NCI-H1417 (cell line): ENCODE results near the gene FBLIM1.
A peak's percentile ranks its signal among the peaks of the same experiment; 100 is the strongest.

Experiments
- DNase-seq, 3 experiments: peaks; one replicate each; lab custom pipeline; 2025; lab: John Stamatoyannopoulos, UW

The FBLIM1 gene

DNA sequence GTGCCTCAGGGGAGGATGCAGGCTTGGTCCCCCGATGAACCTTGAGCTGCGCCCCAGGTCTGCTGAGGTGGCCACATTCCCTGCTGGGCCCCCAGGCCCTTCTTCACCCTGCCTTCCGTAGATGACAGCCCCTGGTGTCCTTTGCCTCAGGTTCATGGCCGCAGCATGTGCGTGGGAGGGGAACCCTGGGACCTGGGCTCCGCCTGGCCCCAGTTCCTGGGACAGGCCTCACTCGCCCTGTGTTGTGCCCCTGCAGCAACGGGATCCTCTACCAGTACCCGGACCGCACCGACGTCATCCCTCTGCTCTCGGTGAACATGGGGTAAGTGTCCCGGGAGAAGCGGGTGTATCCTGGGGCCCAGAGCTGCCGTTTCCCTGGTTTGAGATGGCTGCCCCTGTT is 27.7 kb upstream of the FBLIM1 start:
- no peak for DNase-seq

DNA sequence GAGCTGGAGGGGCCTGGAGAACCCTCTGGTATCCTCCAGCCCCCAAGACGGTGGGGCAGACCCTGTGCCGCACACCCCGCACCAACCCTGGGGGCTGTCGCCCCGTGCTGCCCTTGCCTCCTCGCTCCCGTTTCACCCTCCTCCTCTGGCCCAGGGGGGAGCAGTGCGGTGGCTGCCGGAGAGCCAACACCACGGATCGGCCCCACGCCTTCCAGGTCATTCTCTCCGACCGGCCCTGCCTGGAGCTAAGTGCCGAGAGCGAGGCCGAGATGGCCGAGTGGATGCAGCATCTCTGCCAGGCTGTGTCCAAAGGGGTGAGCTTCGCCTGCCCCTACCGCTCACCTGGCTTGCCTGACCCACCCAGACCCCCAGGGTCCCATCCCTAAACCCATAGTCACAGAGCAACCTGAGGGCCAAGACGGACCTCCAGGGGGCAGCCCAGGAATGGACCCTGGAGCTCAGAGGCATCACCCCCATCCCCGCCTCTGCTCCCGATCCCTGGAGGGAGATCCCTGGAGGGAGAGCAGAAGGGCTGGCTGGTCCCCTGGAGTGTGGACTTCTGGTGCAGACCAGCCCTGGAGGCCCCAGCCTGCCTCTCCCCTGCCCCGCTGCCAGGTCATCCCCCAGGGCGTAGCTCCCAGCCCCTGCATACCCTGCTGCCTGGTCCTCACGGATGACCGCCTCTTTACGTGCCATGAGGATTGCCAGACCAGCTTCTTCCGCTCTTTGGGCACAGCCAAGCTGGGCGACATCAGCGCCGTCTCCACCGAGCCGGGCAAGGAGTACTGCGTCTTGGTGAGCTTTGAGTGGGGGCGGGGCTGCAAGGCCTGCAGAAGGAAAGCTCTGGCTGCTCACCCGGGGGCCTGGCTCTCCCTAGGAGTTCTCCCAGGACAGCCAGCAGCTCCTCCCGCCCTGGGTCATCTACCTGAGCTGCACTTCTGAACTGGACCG is 26.6 kb upstream of the FBLIM1 start:
- no peak for DNase-seq

DNA sequence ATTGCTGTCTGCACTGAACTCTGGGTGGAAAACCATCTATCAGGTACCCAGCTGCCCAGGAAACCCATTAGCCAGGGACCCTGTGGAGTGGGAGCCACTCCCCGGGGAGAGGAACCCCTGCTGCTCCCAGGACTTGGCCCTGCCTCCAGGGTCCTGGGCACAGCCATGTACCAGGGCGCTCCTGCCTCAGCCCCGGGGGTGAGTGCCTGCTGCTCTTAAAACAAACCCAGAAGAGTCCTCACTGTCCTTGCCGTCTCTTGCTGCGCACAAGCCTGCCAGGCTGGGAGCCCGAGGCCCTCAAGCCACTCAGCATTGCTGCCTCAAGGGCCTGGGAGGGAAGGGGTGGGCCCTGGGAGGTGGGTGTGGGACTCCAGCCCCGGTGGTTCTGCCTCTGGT is 25.9 kb upstream of the FBLIM1 start:
- peak in 2 of 3 experiments; percentile 55 to 73 for DNase-seq

DNA sequence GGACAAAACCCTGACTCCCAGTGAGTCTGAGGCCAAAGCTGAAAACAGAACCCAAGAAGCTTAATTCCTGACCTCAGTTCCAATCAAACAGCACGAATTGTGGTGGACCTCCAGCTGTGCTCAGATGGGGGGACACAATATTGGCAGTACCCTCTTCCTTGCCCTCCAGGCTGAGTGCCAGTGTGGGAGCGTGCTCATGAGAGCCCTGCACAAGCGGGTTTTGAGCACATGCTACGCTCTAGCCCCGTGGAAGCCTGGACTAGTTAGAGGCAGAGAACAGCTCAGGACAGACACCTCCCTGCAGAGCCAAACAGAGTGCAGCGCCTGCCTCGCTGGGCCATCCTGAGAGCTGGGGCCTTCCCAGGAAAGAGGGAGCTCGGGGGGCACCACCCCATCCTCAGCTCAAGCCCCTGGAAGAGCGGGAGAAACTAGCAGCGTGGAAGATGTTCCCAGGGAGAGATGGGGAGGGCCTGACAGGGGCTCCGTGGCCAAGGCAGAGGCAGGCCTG is 25.3 kb upstream of the FBLIM1 start:
- peak in 1 of 3 experiments; percentile 4 for DNase-seq

DNA sequence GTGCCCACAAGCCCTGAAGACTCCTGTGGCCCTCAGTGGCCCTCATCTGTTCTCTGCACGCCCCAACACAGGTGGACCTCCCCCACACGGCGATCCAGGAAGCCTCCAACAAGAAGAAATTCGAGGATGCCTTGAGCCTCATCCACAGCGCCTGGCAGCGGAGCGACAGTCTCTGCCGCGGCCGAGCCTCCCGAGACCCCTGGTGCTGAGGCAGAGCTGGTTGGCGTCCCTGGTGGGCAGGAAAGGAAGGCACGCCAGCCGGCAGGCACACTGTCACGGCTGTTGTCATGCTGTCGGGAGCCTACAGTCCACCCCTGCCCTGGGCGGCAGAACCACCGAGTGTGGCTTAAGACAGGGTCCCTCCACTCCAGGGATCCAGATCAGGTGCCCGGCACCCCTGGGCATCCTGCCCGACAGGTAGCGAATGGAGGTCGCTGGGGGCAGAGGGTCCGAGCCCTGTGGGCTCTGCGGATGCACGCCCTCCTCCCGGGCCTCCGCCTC is 24.8 kb upstream of the FBLIM1 start:
- no peak for DNase-seq

DNA sequence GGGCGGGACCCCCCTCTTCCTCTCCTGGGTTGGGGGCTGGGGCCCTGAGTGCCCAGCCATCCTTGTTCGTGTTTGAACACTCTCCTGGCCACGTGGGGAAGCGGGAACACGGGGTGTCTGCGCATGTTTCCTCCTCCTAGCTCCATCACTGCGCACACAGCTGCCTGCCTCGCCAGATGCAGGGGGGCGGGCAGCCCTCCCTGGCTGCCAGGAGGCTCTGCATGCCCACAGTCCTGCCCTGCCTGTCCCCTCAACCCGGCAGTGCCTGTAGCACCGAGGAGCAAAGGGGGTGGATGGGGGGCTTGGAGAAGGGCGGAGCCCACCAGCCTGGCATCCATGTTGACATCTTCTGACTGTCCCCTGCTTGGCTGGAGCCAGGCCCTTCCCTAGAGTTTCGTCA is 24.3 kb upstream of the FBLIM1 start:
- DNase-seq, result peak in 1 of 3 experiments; percentile 10

DNA sequence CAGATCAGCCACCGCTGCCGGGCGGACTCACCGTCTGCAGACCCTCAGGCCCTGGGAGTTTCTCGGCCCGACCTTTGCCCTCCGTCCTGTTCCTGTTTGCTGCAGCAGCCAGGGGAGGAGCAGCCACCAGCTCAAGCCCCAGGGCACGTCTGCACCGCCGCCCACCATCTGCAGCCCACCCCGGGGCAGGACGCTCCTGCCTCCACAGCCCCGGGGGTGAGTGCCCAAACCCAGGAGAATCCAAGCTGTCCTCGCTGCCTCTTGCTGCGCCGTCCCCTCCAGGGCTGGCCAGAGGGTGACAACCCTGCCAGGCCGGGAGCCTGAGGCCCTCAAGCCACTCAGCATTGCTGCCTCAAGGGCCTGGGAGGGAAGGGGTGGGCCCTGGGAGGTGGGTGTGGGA is 23.7 kb upstream of the FBLIM1 start:
- DNase-seq, result no peak

DNA sequence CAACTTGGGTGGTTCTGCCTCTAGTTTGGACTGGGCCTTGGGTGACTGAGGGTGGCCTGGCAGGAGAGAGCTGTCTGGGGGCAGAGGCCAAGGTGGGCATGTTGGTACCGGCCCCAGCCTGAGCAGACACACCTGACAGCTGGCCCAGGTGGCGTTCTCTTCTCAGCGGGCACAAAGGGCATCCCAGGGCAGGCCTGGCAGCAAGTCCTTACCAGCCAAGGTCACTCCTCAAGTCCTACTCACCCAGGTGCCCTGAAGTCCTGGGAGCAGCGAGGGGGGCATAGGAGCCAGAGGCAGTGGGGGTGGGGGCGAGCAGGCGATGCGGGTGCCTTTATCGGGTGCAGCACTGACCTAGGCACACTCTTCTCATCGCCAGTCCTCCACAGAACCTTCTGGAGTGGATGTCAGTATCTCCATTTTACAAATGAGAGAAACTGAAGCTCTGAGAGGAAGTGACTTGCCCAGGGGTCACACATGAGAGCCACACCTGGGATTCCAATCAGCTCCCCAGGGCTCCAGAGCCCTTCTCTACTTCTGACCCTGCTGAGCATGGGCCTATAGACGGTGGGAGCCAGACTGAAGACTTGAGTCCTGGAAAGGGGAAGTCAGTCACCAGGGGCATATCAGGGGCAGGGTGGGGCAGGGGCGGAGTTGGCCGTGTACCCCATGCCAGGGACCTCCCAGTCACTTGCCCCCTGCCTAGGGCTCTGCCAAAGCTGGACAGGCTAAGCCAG is 23.1 kb upstream of the FBLIM1 start:
- DNase-seq, result no peak

DNA sequence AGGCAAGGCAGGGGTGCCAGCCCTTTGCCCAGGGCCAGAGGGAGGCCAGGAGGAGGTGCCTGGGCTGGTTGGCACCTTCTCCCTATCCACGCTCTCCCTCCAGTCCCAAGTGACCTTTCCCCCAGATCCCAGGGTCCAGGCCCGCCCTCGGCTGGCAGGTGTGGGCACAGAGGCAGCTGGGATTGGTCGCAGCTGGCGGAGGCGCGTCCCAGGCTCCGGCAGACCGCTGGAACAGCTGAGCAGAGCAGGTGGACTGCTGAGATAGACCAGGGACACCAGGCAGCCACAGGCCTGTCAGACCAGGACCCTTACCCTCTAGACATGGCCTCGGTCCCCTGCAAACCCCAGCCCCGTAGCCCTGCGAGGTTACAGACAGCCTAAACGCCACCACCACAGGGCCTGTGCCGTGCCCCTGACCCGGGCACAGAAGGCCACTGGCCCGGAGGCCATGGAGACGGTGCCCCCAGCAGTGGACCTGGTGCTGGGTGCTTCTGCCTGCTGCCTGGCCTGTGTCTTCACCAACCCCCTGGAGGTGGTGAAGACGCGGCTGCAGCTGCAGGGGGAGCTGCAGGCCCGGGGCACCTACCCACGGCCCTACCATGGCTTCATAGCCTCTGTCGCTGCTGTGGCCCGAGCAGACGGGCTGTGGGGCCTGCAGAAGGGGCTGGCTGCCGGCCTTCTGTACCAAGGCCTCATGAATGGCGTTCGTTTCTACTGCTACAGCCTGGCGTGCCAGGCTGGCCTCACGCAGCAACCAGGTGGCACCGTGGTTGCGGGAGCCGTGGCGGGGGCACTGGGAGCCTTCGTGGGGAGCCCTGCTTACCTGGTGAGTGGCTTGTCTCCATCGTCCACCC is 22.3 kb upstream of the FBLIM1 start, which contains the start of gene SLC25A34:
Gene SLC25A34, plus strand, starts transcription at position 221 of the 854 bp plus-strand sequence. Its CDS starts 228 bp downstream, at position 449.
- DNase-seq, result peak; percentile 56 to 88 (median 71)

DNA sequence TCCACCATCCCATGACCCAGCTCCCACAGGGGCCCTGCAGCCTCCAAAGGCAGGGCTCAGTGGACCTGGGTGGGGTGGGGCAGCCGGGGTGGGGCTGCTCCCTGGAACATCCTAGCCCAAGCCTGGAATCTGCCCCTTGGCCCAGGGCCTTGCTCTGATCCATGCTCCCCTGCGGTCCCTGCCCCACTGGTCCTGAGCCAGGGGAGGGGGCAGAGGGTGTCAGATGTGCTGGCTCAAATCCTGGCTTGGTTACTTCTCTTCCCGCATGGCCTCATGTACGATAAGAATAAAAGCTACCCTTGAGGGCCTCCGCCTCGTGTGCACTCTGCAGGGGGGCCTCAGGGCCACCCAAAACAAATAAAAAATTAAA is 21.7 kb upstream of the FBLIM1 start:
- peak in 1 of 3 experiments; percentile 13 for DNase-seq

DNA sequence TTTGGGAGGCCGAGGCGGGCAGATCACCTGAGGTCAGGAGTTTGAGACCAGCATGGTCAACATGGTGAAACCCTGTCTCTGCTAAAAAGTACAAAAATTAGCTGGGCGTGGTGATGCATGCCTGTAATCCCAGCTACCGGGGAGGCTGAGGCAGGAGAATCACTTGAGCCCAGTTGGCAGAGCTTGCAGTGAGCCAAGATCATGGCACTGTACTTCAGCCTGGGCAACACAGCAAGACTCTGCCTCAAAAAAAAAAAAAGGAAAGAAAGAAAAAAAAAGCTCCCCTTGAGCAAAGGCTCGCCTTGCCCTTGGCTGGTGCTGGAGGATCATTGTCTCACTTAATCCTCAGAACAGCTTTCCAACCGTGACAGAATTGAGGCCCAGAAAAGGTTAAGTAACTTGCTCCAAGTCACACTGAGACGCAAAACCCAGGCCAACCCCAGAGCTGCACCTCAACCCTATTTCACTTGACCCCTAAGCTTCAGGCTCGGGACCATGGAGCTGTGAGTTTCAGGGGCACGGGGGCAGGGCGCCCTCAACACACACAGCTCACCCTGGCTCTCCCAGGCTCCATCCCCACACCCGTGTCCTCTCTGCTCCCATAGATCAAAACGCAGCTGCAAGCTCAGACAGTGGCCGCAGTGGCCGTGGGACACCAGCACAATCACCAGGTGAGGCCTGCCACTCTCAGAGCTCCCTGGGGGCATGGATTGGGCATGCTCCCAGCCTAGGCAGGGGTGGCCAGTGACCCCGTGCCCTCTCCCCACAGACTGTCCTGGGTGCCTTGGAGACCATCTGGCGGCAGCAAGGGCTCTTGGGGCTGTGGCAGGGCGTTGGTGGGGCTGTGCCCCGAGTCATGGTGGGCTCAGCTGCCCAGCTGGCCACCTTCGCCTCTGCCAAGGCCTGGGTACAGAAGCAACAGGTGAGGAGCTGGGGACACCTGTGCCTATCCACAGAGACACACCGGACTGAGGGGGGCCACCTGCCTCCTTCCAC is 21.0 kb upstream of the FBLIM1 start:
- no peak for DNase-seq

DNA sequence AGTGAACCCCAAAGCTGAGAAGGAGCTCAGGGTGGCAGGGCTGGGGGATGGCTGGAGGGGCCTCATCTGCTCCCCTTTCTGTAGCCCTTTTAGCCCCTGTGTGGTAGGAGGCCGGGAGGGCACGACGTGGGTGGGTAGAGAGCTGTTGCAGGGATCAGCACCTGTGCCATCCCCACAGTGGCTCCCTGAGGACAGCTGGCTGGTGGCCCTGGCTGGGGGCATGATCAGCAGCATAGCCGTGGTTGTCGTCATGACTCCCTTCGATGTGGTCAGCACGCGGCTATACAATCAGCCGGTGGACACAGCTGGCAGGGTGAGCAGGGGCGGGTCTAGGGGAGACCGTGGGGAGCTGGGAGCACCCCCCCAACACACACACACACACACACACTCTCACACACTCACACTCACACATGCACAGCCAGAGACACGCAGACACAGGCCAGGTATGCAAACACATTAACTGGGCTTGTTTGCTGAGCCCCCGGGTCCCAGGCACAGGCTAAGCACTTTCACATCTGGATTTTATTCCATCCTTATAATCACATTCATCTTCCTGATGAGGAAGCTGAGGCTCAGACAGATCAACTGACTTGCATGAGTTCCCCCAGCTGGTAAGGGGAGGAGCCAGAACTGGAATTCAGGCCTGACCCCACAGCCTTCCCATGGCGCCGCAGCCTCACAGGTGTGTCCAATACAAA is 20.0 kb upstream of the FBLIM1 start:
- peak in 1 of 3 experiments; percentile 27 for DNase-seq

DNA sequence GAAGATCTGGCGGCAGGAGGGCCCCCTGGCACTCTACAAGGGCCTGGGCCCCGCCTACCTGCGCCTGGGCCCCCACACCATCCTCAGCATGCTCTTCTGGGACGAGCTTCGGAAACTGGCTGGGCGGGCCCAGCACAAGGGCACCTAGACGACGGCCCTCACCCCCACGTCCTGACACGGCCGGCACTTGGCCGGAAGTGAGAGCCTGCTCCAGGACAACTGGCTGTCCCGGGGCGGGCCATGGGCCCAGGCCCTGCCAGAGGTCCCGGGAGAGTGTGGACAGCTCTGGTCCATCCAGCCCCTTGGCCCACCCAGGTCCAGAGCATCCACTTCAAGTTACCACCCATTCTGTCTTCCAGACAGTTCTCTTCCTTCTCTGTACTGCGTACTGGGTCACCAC is 19.3 kb upstream of the FBLIM1 start:
- DNase-seq, result no peak

DNA sequence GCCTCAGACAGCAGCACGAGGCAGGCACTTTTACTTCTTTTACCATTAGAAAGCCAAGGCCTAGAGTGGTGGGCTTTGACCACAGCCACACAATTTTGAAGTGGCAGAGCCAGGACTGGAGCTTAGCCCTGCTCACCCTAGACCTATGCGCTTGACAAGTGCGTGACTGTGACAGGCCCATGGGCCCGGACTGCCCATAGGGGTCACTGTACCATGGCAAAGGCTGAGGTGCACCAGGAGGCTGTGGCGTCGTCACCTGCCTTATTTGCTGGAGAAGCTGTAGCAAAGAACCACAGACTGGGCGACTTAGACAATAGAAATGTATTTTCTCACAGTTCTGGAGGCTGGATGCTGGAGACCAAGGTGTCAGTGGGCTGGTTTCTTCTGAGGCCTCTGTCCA is 18.9 kb upstream of the FBLIM1 start:
- DNase-seq, result no peak

DNA sequence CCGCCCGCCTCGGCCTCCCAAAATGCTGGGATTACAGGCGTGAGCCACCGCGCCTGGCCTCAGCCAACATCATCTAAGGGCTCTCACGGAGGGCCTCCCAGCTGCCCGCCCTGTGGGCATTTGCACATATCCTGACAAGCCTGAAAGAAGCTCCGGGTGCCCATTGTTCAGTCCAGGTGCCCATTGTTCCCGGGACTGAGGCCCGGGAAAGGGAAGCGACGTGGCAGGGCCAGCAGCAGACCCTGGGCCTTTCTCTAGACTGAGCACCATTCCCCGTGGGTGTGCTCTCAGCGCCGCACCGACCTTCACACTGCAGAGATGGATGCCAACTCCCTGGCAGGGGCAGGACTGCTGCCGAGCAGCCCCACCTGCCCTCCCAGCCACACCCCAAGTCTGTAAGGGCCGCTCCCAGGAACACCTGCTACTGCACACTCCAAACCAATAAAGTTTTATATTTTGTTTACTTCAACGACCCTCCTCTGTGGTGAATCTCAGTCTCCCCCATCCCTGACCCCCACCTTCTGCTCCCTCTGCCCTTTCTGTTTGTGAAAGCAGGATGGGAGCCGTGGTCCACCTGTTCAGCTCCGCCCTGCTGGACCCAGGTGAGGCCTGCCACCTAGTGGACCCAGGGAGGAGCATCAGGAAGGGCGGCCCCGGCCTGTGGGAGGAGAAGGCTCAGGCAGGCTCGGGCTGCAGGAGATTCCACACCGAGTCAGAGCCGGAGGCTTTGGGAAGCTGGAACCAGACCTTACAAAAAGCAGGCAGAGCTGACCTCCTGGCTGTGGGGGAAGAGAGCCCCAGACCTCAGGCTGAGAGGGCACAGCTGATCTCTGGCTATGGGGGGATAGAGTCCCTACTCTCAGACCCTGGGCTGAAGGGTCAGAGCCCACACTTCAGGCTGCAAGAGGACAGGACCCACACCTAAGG is 17.4 kb upstream of the FBLIM1 start:
- DNase-seq, result peak; percentile 72 to 93 (median 85)

DNA sequence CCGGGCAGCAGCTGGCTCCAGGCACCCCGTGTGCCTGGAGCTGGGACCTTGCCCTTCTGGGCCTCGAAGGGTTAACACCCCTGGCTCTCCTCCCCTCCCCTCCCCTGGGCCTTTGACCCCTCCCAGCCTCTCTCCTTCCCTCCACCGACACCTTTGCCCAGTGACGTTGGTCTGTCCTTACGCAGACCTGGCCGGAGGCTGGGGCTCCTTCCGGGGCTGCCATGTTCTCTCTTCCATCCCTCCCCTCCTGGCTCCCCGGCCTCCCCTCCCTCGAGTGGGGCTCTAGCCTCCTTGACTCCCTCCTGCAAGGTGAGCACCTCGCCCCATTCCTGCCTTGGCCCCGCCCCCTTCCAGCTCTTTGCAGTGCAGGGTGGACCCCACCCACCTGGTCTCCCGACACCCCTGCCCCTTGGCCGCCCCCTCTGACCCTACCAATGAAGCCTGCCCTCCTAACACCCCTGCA is 16.2 kb upstream of the FBLIM1 start, which contains the start of gene TMEM82:
Gene TMEM82, plus strand, starts transcription at position 161 of the 463 bp plus-strand sequence. Its CDS starts 61 bp downstream, at position 222.
- no peak for DNase-seq

DNA sequence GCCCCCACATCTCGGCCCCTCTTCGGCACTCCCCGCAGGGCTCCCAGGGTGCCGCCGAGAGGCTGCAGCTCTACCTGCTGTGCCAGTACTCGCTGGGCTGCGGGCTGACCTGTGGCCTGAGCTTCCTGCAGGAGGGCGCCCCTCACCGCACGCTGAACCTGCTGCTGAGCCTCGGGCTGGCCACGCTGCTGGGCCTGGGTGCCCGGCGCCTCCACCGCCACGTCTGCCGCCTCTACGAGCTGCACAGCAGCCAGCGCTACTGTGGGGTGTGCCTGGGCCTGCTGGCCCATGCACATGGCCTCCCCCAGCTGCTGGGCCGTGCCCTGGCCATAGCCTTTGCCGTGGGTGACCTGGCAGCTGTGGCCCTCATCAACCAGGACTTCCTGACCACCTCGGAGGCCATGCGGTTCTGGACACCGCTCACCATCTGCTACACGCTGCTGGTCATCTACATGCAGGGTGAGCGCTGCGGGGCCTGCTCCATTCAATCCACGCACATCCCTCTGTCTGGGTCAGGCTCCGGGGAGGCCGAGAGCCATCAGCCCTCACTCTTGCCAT is 14.4 kb upstream of the FBLIM1 start:
- DNase-seq, result no peak

DNA sequence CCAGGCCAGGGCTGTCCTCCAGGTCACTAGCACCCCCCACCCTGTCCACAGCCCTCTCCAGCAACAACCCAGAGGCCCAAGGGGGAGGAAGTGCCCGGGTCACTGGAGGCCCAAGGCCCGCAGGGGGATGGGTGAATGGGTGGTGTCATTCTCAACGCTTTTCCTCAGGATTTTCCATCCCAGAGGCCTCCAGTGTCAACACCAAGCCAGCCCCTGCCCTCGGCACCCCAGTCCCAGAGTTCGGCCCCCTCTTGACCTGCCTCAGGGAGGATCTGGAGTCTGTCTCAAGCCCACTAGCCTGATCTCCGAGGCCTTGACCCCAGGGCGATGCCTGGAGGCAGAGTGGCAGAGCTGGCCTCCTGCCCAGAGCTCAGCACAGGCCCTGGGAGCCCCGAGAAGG is 11.2 kb upstream of the FBLIM1 start:
- DNase-seq, result no peak
